GM18499 (cell line): Measurements from ENCODE around the gene CARMIL3.

Experiments used
- ATAC-seq: cut with Tn5 transposase; IDR thresholded peaks from one replicate; pipeline ENCODE4 v1.9.1; 2021; ENCODE audit warnings: moderate number of reproducible peaks; ENCODE audit not compliant: insufficient read depth, unreplicated experiment

Gene CARMIL3

DNA sequence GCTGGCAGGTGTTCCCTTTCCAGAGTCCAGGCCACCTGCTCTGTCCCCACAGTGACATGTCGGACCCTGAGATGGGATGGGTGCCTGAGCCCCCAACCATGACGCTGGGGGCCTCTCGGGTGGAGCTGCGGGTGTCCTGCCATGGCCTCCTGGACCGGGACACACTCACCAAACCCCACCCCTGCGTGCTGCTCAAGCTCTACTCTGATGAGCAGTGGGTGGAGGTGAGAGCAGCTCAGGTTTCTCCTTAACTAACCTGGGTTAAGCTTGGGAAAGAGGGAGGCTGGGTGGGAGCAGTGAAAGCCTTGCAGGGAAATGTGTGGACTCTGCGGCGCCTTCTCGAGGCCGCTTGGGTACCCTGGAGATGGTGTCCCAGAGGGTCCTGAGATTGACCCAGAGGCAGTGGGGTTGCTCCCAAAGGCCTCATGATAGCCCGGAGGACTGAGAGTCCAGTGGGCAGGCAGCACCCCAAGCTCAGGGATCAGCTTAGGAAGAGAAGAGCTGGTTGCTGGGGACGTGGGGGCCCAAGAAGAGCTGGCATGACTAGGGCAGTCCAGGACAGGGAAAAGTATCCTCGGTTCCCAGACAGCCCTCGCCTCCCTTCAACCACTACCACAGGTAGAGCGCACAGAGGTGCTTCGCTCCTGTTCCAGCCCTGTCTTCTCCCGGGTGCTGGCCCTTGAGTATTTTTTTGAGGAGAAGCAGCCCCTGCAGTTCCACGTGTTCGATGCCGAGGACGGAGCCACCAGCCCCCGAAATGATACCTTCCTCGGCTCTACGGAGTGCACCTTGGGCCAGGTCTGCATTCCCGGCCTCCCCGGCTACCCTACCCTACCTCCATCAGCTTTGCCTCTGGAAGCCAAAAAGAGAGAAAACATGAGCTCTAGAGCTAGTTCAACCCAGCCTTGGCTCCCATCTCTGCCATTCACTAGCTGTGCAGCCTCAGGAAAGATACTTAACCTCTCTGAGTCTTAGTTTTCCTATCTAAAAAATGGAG is 21.4 kb downstream of the CARMIL3 start:
- no peak for ATAC-seq

GRCh38 chr14:24074625-24075484 is 23.0 kb downstream of the CARMIL3 start:
- ATAC-seq: no peak

DNA sequence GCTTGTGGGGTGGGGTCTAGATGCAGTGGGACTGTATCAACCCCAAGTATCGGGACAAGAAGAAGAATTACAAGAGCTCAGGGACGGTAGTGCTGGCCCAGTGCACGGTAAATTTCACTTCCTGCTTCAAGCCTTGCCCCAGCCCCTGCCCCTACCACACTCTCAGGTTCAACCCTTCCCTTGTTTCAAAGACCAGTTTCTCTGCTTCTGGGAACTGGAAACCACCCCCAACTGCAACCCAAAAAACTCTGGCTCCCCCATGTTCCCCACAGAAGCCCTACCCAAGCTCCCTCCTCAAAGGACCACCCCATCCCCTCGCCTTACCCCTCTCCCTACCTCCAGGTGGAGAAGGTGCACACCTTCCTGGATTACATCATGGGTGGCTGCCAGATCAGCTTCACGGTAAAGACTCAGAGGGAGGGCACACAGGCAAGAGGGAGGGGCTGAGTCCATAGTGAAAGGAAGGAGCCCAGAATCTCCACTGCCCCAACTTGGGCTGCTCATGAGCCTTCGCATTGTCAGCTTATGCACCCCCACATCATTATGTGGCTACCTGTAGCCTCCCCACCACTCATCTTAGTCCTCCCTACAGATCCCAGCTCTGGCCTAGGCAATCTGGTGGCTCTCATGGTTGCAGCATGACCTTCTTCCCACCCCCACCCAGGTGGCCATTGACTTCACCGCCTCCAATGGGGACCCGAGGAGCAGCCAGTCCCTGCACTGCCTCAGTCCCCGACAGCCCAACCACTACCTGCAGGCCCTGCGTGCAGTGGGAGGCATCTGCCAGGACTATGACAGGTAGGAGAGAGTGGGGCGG is 23.9 kb downstream of the CARMIL3 start:
- ATAC-seq: no peak

GRCh38 chr14:24076302-24076601 is 24.4 kb downstream of the CARMIL3 start:
- no peak for ATAC-seq

- no peak for ATAC-seq
Observed at GRCh38 chr14:24077086-24077485, 25.3 kb downstream of the CARMIL3 start.

GRCh38 chr14:24078146-24078545 is 26.3 kb downstream of the CARMIL3 start:
- no peak for ATAC-seq

- ATAC-seq: no peak
Observed at GRCh38 chr14:24079491-24080141, 27.8 kb downstream of the CARMIL3 start.

DNA sequence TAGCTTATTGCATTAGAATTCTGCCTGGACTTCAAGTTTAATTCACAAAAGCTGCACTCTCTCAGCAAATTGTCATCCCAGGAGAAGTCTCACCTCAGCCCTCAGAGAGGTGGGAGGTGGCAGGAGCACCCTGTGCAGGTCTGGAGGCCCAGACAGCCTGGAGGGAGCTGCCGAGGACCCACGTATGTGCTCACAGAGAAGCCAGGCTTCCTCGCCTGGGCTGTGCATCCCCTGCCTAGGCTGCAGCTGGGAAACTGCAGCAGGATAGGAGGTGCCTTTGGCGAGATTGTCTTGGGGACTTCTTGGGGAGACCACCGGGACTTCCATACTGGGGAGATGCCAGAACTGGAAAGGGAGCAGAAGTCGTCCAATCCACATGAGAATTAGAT is 28.3 kb downstream of the CARMIL3 start:
- no peak for ATAC-seq

DNA sequence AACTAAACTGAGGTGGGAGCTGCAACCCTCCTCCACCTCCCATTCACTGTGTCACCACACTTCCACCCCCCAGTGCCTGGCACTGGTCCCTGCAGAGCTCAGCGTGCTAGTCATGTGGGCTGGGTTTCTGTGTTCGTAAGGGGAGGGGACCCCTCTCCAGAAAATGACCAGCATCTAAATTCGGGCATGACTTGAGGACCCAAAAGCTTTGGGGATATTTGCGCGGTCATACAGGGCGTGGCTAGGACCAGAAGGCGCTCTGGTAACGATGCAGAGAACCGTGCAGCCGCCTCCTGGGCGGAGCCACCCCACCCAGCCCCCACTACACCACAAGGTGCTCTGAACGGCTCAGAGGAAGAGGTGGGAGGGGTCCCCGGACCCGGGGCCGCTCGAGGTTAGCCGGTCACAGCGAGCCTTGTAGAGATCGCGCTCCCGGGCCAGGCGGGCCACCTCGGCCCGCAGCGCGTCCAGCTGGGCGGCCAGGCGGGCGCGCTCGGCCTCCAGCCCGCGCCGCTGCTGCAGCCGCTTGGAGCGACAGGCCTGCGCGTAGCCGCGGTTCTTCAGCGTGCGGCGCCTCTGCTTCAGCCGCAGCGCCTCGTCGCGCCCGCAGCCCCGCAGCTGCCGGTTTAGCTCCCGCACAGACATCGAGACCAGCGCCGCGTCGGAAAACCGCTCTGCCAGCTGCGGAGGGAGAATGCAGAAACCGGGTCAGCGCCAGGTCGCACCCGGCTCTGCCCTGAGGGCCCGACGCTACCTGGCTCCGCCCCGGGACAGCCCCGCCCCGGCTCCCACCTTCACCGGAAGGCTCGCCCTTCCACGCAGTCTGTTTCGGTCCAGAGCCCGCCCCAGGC is 29.3 kb downstream of the CARMIL3 start:
- ATAC-seq: peak; percentile 64

DNA sequence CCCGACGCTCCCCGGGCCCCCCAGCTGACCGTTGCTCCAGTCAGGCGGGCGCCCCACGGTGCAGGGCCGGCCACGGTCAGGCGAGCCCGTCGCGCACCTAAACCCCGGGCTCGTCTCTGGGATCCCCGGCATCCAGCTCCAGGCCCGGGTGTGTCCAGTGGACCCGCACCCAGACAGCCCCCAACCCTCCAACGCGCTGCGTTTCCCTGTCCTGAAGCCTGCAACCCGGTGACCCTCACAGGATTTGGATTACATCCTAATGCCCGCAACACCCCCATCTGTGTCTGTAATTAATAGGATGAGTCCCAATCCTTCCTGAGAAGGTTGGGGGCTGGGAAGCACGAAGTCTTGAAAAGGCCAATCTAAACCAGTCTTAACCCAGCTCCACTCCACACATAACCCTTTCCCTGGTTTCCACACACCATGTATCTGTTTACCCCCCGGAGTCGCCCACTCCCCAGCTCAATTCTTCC is 30.0 kb downstream of the CARMIL3 start:
- ATAC-seq: no peak

- no peak for ATAC-seq
Observed at GRCh38 chr14:24082411-24083080, 30.7 kb downstream of the CARMIL3 start.

DNA sequence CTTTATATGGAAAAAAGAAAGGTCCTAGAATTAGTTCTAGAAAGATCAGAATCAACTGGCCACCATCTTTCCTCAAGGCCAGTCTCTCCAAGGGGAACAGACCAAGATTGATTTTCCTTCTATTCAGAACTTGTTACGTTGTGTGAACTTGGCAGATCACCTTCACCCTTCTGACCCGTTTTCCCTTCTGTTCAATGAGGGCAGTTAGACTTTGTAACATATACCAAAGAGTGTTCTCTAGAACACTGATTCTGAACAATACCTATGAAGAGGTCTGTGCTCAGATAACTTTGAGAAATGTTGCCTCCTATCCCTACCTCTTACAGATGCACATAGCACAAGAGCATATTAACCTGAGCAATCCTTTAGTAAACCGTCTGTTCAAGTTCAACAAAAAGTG is 31.7 kb downstream of the CARMIL3 start:
- ATAC-seq: no peak

DNA sequence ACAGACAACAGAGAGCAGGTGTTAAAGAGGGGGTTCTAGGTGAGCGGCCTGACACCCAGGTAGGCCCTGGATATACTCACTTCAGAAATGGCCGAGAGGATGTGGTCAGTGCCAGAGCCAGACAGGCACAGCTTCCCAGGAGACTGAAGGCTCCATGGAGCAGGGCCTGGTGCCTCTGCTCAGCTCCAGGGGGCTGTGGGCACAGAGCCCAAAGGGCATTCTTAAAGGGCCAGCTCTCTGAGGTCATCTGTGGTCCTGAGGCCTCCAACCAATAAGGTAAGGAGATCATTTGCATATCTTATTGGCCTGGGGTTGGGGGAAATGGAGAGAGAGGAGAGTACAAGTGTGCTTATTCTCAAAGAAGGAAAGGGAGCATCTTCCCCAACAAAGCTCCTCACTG is 32.6 kb downstream of the CARMIL3 start:
- no peak for ATAC-seq

DNA sequence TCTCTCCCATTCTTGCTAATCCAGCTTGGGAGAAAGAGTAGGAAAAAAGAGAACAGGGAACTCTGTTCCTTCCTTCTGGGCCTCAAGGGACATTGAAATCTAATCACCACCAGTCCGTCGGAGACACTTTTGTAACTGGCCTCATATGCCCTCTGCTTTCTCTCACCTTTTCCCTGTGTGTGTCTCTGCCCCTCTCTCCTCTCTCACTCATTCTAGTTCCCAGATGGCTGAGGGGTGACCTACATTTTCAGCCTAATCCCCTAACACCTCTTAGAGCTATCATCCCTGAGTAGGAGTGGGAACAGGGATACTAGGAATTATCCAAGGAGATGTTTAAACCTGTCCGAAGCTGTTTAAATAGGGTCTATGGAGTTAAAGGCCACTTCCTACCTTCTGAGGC is 33.4 kb downstream of the CARMIL3 start:
- no peak for ATAC-seq

DNA sequence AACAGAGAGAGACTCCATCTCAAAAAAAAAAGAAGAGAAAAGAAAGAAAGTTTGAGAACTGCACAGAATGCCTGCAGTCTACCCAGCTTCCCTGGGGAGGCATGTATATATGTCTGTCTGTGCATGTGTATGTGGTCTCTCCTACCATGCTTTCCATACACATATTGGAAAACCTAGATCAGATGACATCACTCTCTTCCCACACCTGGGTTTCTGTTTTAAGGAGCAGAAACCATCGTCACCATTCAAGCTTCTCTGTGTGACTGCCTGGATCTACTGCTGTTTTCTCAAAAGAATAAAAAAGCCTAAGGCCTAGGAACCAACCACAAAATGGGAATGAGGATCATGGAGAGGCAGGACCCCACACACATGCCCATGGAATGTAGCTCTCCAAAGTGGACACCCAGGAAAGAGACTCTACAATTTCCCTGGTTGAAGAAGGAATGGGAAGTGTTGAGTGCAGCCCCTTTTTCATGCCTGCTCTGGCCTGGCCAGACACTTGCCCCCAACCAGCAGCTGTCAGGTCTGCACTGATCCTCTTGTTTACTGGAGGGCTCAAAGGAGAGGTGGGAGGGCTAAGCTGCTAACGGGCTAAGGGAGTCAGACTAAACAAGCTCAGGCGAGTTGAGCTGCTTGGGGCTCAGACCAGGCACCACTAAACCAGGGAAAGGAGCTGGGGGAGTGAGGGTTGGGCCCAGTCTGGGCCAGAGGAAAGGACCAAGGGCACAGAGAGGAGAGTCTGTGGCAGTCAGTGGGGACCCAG is 34.6 kb downstream of the CARMIL3 start:
- no peak for ATAC-seq

- ATAC-seq: no peak
Observed at GRCh38 chr14:24087004-24087403, 35.2 kb downstream of the CARMIL3 start.

- no peak for ATAC-seq
Observed at GRCh38 chr14:24088095-24088494, 36.3 kb downstream of the CARMIL3 start.

DNA sequence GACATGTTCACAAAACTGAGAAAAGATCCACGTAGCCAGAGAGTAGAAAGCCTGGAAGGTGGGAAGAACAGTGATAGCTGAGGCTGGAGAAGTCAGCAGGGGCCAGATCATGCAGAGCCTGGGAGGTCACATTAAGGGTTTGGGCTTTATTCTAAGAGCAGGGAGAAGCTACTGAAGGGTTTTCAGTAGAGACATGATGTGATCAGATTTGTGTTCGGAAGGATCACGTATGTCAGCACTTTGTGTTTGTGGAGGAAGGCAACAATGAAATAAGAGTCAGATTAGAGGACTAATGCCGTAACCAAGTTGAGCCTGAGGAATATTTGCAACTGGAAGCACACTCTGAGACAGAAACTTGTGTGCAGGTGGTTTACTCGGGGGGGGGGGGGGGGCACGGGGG is 38.1 kb downstream of the CARMIL3 start:
- no peak for ATAC-seq
